Measurements from ENCODE around the gene POLA2. TPM values are rescaled to one million over a fixed set of nuclear protein-coding genes. Genes with fewer than 3 reads are reported as not detected.
"Not testable (repeated sequence)": the region's sequence is repeated elsewhere in the genome, so short reads cannot be mapped to it uniquely, and the experiment has no call there.

POLA2 gene
- total and polyA plus RNA-seq, 7 experiments from 2014 or later: 9.0 to 51.6 (median 16.0) TPM

DNA sequence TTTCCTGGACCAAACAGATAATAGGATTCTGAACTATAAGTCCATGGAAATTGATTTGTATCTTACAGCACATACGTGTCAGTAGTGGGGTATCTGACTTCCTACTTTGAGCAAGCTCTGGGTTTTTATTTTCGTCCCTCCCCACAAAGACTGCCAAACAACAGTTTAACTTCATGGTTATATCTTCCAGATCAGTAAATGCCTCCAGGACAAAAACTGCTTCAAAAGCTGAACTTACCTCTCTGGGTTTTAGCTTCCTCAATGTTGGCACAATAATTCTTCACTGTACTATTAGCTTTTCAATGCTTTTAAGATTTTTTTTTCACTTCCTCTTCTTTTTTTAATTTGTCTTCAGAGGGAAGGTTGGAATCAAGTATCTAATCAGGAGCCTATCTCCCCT lies 67.7 kb downstream of the POLA2 start:
- H3K9me3 ChIP-seq (ENCODE audit: control insufficient read depth in 2 of 3, low read length in 3 of 3): no peaks in the 10 kb centered on the region
- peaks cover 0 to 4% (median 0%) of the 10 kb centered on the region in 3 experiments for H3K36me3 ChIP-seq (ENCODE audit: control insufficient read depth in 2 of 3, insufficient read depth in 3 of 3, low read length in 3 of 3)
- peaks cover 2 to 9% of the 10 kb centered on the region in 2 donors for H3K4me1 ChIP-seq (ENCODE audit: control insufficient read depth in 2 of 2, insufficient read depth in 2 of 2, low read length in 2 of 2)
- ChIA-PET CTCF (interaction anchor here (0.5 to 6.4 kb wide), 22 partner anchors 9 to 809 kb away, joined by 3 to 44 read pairs (median 4); partner anchors contain the start of genes CDC42EP2 and PCNX3), POLR2A (interaction anchor here (0.6 to 1.7 kb wide), 10 partner anchors 12 to 598 kb away, joined by 3 to 7 read pairs (median 3); partner anchors contain the start of genes MALAT1 and PCNX3)
- Mint-ChIP-seq H3K4me3 (peak overlapping the region in 3 of 10 donors; percentile 26 to 52 (median 51)), H3K27me3 (peaks cover 0 to 5% (median 0%) of the 10 kb centered on the region in 5 donors), H3K27ac (peak overlapping the region in 6 of 9 donors; percentile 32 to 81 (median 51)), H3K9me3 (peaks cover 0 to 2% (median 0%) of the 10 kb centered on the region in 11 donors), H3K4me1 (peaks cover 2 to 17% (median 12%) of the 10 kb centered on the region in 7 donors), H3K36me3 (peaks cover 0 to 4% (median 0%) of the 10 kb centered on the region in 5 donors)
- H3K27me3 ChIP-seq (ENCODE audit: control insufficient read depth in 2 of 2, insufficient read depth in 2 of 2, low read length in 2 of 2): no peaks in the 10 kb centered on the region
- no peak for DNase-seq
- intact Hi-C loops (cut with micrococcal nuclease): loop anchor here in 1 of 2 donors (1.0 kb wide), 1 partner anchor 104 kb away; no protein-coding TSS in a partner anchor
- no peak for ATAC-seq
- no peak overlapping the region for H3K27ac ChIP-seq (ENCODE audit: low read depth, low read length)
- H3K4me3 ChIP-seq (ENCODE audit: low read length): no peak overlapping the region

DNA sequence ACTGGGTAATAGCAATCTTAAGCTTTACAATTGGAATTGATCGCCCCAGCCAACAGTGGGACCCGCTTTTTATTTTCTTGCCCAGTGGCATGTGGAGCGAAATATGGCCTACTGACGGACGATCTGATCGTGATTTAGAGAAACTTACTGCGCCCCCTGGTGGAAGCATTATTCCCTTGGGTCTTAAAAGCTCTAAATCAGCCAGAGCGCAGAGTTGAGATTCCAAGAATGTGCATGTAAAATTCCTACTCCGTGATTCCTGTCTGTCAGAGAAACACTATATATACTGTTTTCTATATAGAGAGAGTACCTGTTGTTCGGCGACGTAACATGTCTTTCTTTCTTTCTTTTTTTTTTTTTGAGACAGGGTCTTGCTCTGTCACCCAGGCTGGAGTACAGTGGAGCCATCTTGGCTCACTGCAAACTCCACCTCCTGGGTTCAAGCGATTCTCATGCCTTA lies 68.2 kb downstream of the POLA2 start:
- Mint-ChIP-seq H3K4me1 (peaks cover 7 to 22% (median 17%) of the 10 kb centered on the region in 7 donors), H3K4me3 (peak overlapping the region in 3 of 10 donors; percentile 26 to 52 (median 51)), H3K27me3 (peaks cover 0 to 5% (median 0%) of the 10 kb centered on the region in 5 donors), H3K36me3 (peaks cover 0 to 5% (median 0%) of the 10 kb centered on the region in 5 donors), H3K27ac (peak overlapping the region in 6 of 9 donors; percentile 32 to 81 (median 51)), H3K9me3 (peaks cover 0 to 2% (median 0%) of the 10 kb centered on the region in 11 donors)
- Histone ChIP-seq H3K4me3 (ENCODE audit: low read length) (no peak overlapping the region), H3K9me3 (ENCODE audit: control insufficient read depth in 2 of 3, low read length in 3 of 3) (no peaks in the 10 kb centered on the region), H3K4me1 (ENCODE audit: control insufficient read depth in 2 of 2, insufficient read depth in 2 of 2, low read length in 2 of 2) (peaks cover 7 to 14% of the 10 kb centered on the region in 2 donors), H3K27ac (ENCODE audit: low read depth, low read length) (no peak overlapping the region), H3K36me3 (ENCODE audit: control insufficient read depth in 2 of 3, insufficient read depth in 3 of 3, low read length in 3 of 3) (peaks cover 0 to 4% (median 0%) of the 10 kb centered on the region in 3 experiments), H3K27me3 (ENCODE audit: control insufficient read depth in 2 of 2, insufficient read depth in 2 of 2, low read length in 2 of 2) (no peaks in the 10 kb centered on the region)
- CTCF ChIA-PET: interaction anchor here (0.6 to 6.4 kb wide), 20 partner anchors 8 to 513 kb away, joined by 3 to 44 read pairs (median 4); partner anchors contain the start of genes CDC42EP2 and PCNX3
- POLR2A ChIA-PET: interaction anchor here (0.6 to 1.7 kb wide), 8 partner anchors 12 to 598 kb away, joined by 3 to 7 read pairs (median 4); partner anchors contain the start of gene MALAT1
- ATAC-seq: peak; percentile 52
- intact Hi-C loops (cut with micrococcal nuclease): loop anchor here (1.0 to 2.0 kb wide), 6 partner anchors 15 to 126 kb away; partner anchors contain the start of gene POLA2 (in 1 of the 2)
- DNase-seq: peak; percentile 51 to 79 (median 75)

DNA sequence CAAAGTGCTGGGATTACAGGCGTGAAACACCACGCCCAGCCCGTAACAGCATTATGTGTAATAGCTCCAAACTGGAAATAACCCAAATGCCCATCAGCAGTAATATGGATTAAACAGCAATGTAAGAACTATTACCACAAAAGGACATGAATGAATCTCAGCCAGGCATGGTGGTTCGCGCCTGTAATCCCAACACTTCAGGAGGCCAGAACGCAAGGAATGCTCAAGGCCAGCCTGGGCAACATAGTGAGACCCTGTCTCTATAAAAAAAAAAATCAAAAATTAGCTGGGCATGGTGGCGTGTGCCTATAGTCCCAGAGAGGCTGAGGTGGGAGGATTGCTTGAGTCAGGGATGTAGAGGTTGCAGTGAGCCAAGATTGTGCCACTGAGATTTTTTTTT lies 68.8 kb downstream of the POLA2 start:
- H3K4me1 Mint-ChIP-seq: peaks cover 13 to 28% (median 23%) of the 10 kb centered on the region in 7 donors
- ChIA-PET POLR2A (interaction anchor here (0.6 to 1.7 kb wide), 4 partner anchors 57 to 172 kb away, joined by 3 to 7 read pairs (median 3); partner anchors contain the start of gene MALAT1), CTCF (interaction anchor here (0.5 to 6.4 kb wide), 17 partner anchors 8 to 1971 kb away, joined by 3 to 44 read pairs (median 4); partner anchors contain the start of gene CDC42EP2)
- H3K9me3 Mint-ChIP-seq: peaks cover 0 to 2% (median 0%) of the 10 kb centered on the region in 11 donors
- ATAC-seq (no peak), DNase-seq (no peak)
- intact Hi-C loops (cut with micrococcal nuclease): loop anchor here (1.0 to 2.0 kb wide), 6 partner anchors 15 to 126 kb away; partner anchors contain the start of gene POLA2 (in 1 of the 2)
- Histone ChIP-seq H3K9me3 (ENCODE audit: control insufficient read depth in 2 of 3, low read length in 3 of 3) (no peaks in the 10 kb centered on the region), H3K4me1 (ENCODE audit: control insufficient read depth in 2 of 2, insufficient read depth in 2 of 2, low read length in 2 of 2) (peaks cover 11 to 19% of the 10 kb centered on the region in 2 donors), H3K27ac (ENCODE audit: low read depth, low read length) (no peak overlapping the region), H3K4me3 (ENCODE audit: low read length) (no peak overlapping the region), H3K36me3 (ENCODE audit: control insufficient read depth in 2 of 3, insufficient read depth in 3 of 3, low read length in 3 of 3) (peaks cover 0 to 4% (median 0%) of the 10 kb centered on the region in 3 experiments), H3K27me3 (ENCODE audit: control insufficient read depth in 2 of 2, insufficient read depth in 2 of 2, low read length in 2 of 2) (no peaks in the 10 kb centered on the region)
- no peak overlapping the region for H3K27ac Mint-ChIP-seq
- H3K36me3 Mint-ChIP-seq: peaks cover 0 to 10% (median 0%) of the 10 kb centered on the region in 5 donors
- H3K4me3 Mint-ChIP-seq: no peak overlapping the region
- H3K27me3 Mint-ChIP-seq: peaks cover 0 to 2% (median 0%) of the 10 kb centered on the region in 5 donors

DNA sequence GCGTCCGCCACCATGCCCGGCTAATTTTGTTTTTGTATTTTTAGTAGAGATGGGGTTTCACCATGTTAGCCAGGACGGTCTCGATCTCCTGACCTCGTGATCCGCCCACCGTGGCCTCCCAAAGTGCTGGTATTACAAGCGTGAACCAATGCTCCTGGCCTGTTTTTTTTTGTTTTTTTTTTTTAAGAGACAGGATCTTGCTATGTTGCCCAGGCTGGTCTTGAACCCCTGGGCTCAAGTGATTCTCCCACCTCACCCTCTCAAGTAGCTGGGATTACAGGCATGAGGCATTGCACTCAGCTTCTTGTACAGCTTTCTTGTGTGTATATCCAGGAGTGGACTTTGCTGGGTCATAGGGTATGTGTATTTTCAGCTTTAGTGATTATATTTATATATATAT lies 70.8 kb downstream of the POLA2 start:
- DNase-seq; H3K36me3 ChIP-seq (ENCODE audit: control insufficient read depth in 2 of 3, insufficient read depth in 3 of 3, low read length in 3 of 3); H3K9me3 Mint-ChIP-seq; H3K4me3 ChIP-seq (ENCODE audit: low read length); H3K9me3 ChIP-seq (ENCODE audit: control insufficient read depth in 2 of 3, low read length in 3 of 3); H3K27me3 Mint-ChIP-seq; H3K27ac ChIP-seq (ENCODE audit: low read depth, low read length); ATAC-seq; intact Hi-C loops (cut with micrococcal nuclease); H3K27me3 ChIP-seq (ENCODE audit: control insufficient read depth in 2 of 2, insufficient read depth in 2 of 2, low read length in 2 of 2); H3K36me3 Mint-ChIP-seq: not testable (repeated sequence)
- Mint-ChIP-seq H3K4me3 (peak overlapping the region in 1 of 10 donors; percentile 92), H3K27ac (peak overlapping the region in 1 of 9 donors; percentile 43), H3K4me1 (peaks cover 15 to 34% (median 27%) of the 10 kb centered on the region in 7 donors)
- ChIA-PET POLR2A (interaction anchor here (1.0 to 4.2 kb wide), 13 partner anchors 8 to 173 kb away, joined by 3 to 32 read pairs (median 4); partner anchors contain the start of genes CDC42EP2, FRMD8, MALAT1 and POLA2), CTCF (interaction anchor here (0.6 to 3.3 kb wide), 6 partner anchors 13 to 319 kb away, joined by 3 to 29 read pairs (median 4); partner anchors contain the start of genes ARL2 and CDC42EP2)
- peaks cover 11 to 21% of the 10 kb centered on the region in 2 donors for H3K4me1 ChIP-seq (ENCODE audit: control insufficient read depth in 2 of 2, insufficient read depth in 2 of 2, low read length in 2 of 2)

DNA sequence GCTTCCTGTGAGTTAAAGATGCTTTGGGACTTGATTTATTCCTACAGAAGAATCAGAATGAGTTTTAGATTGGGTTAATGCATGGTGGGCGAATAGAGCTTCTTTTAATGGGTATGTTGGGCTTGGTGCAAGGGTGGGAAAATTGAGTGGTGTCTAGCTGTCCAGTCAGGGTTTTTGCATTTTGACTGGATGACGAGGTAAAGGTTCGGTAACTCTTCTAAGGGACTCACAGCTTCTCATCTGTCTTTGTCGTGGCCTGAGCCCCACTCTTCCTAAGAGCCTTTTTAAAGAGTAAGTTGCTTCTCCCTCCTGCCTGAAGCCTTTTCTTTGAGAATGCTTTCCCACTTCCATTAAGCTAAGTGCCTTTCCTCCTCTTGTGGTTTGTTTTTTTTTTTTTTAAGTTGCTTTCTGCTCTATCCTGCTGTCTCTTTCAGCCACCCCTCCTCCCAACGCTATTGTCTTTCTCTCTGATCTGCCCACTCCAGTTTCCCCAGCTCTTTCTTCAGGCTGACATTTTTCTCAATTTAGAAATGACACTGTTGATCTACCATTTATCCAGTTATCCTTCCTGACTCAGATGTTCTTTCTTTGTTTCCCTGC lies 73.0 kb downstream of the POLA2 start:
- H3K36me3 ChIP-seq (ENCODE audit: control insufficient read depth in 2 of 3, insufficient read depth in 3 of 3, low read length in 3 of 3): peaks cover 0 to 12% (median 0%) of the 10 kb centered on the region in 3 experiments
- no peaks in the 10 kb centered on the region for H3K9me3 ChIP-seq (ENCODE audit: control insufficient read depth in 2 of 3, low read length in 3 of 3)
- ATAC-seq (no peak), DNase-seq (no peak)
- peaks cover 31 to 49% (median 41%) of the 10 kb centered on the region in 7 donors for H3K4me1 Mint-ChIP-seq
- peaks cover 4 to 14% (median 6%) of the 10 kb centered on the region in 5 donors for H3K36me3 Mint-ChIP-seq
- intact Hi-C loops (cut with micrococcal nuclease): no loop called here
- CTCF ChIA-PET: interaction anchor here (0.7 to 1.5 kb wide), 3 partner anchors 15 to 108 kb away, joined by 3 to 5 read pairs (median 4); partner anchors contain the start of gene CDC42EP2
- POLR2A ChIA-PET: interaction anchor here (0.6 to 4.2 kb wide), 10 partner anchors 18 to 974 kb away, joined by 3 to 32 read pairs (median 4); partner anchors contain the start of genes CAPN1, CDC42EP2 and MALAT1
- H3K4me3 Mint-ChIP-seq: peak overlapping the region; percentile 89 to 99 (median 94)
- no peaks in the 10 kb centered on the region for H3K27me3 ChIP-seq (ENCODE audit: control insufficient read depth in 2 of 2, insufficient read depth in 2 of 2, low read length in 2 of 2)
- peaks cover 11 to 30% of the 10 kb centered on the region in 2 donors for H3K4me1 ChIP-seq (ENCODE audit: control insufficient read depth in 2 of 2, insufficient read depth in 2 of 2, low read length in 2 of 2)
- H3K27ac Mint-ChIP-seq: peak overlapping the region; percentile 78 to 98 (median 88)
- H3K4me3 ChIP-seq (ENCODE audit: low read length): peak overlapping the region; percentile 99
- no peaks in the 10 kb centered on the region for H3K27me3 Mint-ChIP-seq
- H3K27ac ChIP-seq (ENCODE audit: low read depth, low read length): peak overlapping the region; percentile 79
- H3K9me3 Mint-ChIP-seq: peaks cover 0 to 2% (median 0%) of the 10 kb centered on the region in 11 donors

DNA sequence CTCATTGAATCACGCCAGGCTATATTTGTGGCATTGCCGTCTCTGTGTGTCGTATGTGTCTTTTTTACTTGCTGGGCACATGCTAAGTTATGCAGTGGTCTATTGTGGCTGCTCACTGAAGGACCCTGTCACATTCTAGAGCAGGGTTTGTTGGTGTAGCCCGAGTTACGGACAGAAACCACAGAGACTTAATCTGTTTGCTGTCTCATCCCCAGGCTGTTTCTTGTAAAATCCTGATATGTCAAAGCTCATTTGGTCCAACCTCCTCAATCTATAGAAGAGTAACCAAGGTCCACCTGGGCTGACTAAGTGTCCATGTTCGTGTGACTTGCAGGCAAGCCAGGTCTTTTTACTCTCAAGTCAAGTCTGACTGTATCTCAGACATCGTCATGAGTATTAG lies 76.9 kb downstream of the POLA2 start:
- peaks cover 33 to 53% (median 41%) of the 10 kb centered on the region in 7 donors for H3K4me1 Mint-ChIP-seq
- H3K27me3 Mint-ChIP-seq: no peaks in the 10 kb centered on the region
- CTCF ChIA-PET: interaction anchor here (0.9 to 1.7 kb wide), 3 partner anchors 9 to 26 kb away, joined by 4 to 7 read pairs (median 4); no protein-coding TSS in a partner anchor
- peak overlapping the region in 4 of 10 donors; percentile 6 to 61 (median 40) for H3K4me3 Mint-ChIP-seq
- H3K36me3 ChIP-seq (ENCODE audit: control insufficient read depth in 2 of 3, insufficient read depth in 3 of 3, low read length in 3 of 3): peaks cover 19 to 49% (median 26%) of the 10 kb centered on the region in 3 experiments
- ATAC-seq (no peak), DNase-seq (no peak)
- no peaks in the 10 kb centered on the region for H3K9me3 ChIP-seq (ENCODE audit: control insufficient read depth in 2 of 3, low read length in 3 of 3)
- peaks cover 2 to 21% (median 19%) of the 10 kb centered on the region in 5 donors for H3K36me3 Mint-ChIP-seq
- H3K27me3 ChIP-seq (ENCODE audit: control insufficient read depth in 2 of 2, insufficient read depth in 2 of 2, low read length in 2 of 2): no peaks in the 10 kb centered on the region
- peak overlapping the region in 8 of 9 donors; percentile 0 to 74 (median 38) for H3K27ac Mint-ChIP-seq
- H3K4me1 ChIP-seq (ENCODE audit: control insufficient read depth in 2 of 2, insufficient read depth in 2 of 2, low read length in 2 of 2): peaks cover 11 to 29% of the 10 kb centered on the region in 2 donors
- H3K9me3 Mint-ChIP-seq: peaks cover 0 to under 1% (median 0%) of the 10 kb centered on the region in 11 donors
- POLR2A ChIA-PET: interaction anchor here (0.8 to 1.3 kb wide), 2 partner anchors 12 to 13 kb away, joined by 3 to 4 read pairs; no protein-coding TSS in a partner anchor
- intact Hi-C loops (cut with micrococcal nuclease): no loop called here
- H3K27ac ChIP-seq (ENCODE audit: low read depth, low read length): no peak overlapping the region
- H3K4me3 ChIP-seq (ENCODE audit: low read length): no peak overlapping the region

All from naive thymus-derived CD4-positive, alpha-beta T cell (primary cell).